Lower leg skin (tissue), 3 donors: Measurements from ENCODE around the gene EPS8L2.

Source experiments
- POLR2A ChIP-seq, 2 donors: fragments of 450-650 bp; IDR thresholded peaks; one replicate each; pipeline ENCODE4 v1.6.1; 2016 to 2017; ENCODE audit warnings: antibody characterized with exemption in 2 of 2, mild to moderate bottlenecking in 1 of 2, moderate library complexity in 1 of 2
- TF ChIP-seq, protein P1 (sequence below), 3 donors: fragments of 450-650 bp; IDR thresholded peaks; one replicate each; pipeline ENCODE4 v1.5.1; 2016; ENCODE audit warnings: antibody characterized with exemption in 3 of 3, mild to moderate bottlenecking in 3 of 3, moderate library complexity in 2 of 3

DNA sequence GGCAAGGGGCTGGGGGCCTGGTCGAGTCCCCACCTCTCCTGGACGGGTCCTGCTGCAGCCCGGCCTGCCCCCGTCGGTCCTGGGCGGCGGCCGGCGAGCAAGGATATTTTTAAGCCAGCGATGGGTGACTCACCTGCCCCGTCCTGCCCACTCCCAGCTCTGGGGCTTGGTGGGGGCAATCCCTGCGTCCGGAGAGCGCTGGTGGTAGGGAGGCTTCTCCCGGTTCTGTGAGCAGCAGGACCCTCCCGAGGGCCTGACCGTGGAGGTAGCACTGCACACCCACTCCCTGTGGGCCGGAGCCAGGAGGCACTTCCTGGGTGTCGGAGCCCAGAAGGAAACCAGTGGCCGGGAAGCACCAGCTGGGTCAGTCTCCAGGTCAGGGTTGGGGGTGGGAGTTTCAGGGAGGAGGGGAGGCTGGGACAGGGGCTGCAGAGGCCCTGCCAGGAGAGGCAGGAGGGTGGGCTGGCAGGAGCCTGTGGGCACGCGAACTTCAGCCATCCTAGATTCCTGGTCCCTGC, 467 bp downstream of the EPS8L2 start:
- TF ChIP-seq, protein P1, sequence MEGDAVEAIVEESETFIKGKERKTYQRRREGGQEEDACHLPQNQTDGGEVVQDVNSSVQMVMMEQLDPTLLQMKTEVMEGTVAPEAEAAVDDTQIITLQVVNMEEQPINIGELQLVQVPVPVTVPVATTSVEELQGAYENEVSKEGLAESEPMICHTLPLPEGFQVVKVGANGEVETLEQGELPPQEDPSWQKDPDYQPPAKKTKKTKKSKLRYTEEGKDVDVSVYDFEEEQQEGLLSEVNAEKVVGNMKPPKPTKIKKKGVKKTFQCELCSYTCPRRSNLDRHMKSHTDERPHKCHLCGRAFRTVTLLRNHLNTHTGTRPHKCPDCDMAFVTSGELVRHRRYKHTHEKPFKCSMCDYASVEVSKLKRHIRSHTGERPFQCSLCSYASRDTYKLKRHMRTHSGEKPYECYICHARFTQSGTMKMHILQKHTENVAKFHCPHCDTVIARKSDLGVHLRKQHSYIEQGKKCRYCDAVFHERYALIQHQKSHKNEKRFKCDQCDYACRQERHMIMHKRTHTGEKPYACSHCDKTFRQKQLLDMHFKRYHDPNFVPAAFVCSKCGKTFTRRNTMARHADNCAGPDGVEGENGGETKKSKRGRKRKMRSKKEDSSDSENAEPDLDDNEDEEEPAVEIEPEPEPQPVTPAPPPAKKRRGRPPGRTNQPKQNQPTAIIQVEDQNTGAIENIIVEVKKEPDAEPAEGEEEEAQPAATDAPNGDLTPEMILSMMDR (IDR thresholded peaks at IDR 0.05): no peak
- no peak for TF ChIP-seq POLR2A (IDR thresholded peaks at IDR 0.05)
